Fibroblast of pulmonary artery (primary cell): ENCODE results near the gene BAIAP3.

Experiments
- DNase-seq: peaks from one replicate; pipeline ENCODE4 v3.0.0-alpha.2; 2010; ENCODE audit warnings: low read depth
- H3K4me3 ChIP-seq: replicated peaks from 2 replicates; pipeline ENCODE4 v1.5.1; 2011; ENCODE audit warnings: low read depth, mild to moderate bottlenecking, control low read depth, low read length, moderate library complexity
- CTCF ChIP-seq: IDR thresholded peaks from 2 replicates; pipeline ENCODE4 v1.5.1; 2011; ENCODE audit warnings: mild to moderate bottlenecking, control low read depth, low read length, inconsistent platforms; ENCODE audit errors: missing control alignments

Gene BAIAP3

DNA sequence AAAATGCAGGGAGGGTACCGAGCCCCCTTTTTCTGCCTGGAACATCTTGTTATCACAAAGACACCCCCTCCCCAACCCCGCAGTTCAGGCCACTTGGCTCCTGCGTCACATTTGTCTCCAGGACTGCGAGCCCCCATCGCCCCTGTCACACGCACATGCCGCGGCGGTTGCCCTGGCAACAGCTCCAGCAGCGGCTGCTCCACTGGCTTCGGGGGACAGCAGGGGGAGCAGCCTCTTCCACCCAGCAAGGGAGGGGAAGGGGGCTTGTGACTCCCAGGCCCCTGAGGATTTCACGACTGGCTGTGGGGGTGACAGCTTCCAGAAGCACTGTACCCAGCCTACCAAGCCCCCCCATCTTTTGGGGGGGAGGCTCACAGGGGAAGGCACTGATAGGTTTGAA, 2.6 kb downstream of the BAIAP3 start:
- H3K4me3 ChIP-seq: no peak overlapping the region
- no peak for TF ChIP-seq CTCF
- DNase-seq: no peak

- DNase-seq: no peak
- H3K4me3 ChIP-seq: no peak overlapping the region
- no peak for TF ChIP-seq CTCF
These were observed 3.2 kb downstream of the BAIAP3 start for GRCh38 chr16:1336619-1337018.

- TF ChIP-seq CTCF: no peak
- H3K4me3 ChIP-seq: no peak overlapping the region
- DNase-seq: no peak
These were observed 4.0 kb downstream of the BAIAP3 start for GRCh38 chr16:1337486-1337885.

GRCh38 chr16:1338119-1338730, 4.8 kb downstream of the BAIAP3 start:
- no peak for DNase-seq
- TF ChIP-seq CTCF: peak; percentile 39
- no peak overlapping the region for H3K4me3 ChIP-seq

- no peak overlapping the region for H3K4me3 ChIP-seq
- no peak for DNase-seq
- no peak for TF ChIP-seq CTCF
These were observed 5.6 kb downstream of the BAIAP3 start for GRCh38 chr16:1338855-1339675.

- no peak overlapping the region for H3K4me3 ChIP-seq
- no peak for TF ChIP-seq CTCF
- DNase-seq: no peak
These were observed 7.5 kb downstream of the BAIAP3 start for GRCh38 chr16:1340730-1341494.
